K562 (cell line): ENCODE data around the gene WWOX. TPM values are rescaled to one million over a fixed set of nuclear protein-coding genes. Genes with fewer than 3 reads are reported as not detected.

Source experiments
- BRD4 ChIP-seq: fragments of 200-600 bp; sonication (generic); IDR thresholded peaks from 2 replicates; pipeline ENCODE4 v1.6.1; 2017; ENCODE audit warnings: inconsistent platforms
- DMBX1 ChIP-seq: fragments of 250-450 bp; sonication (Bioruptor Pico); IDR thresholded peaks from 2 replicates; pipeline ENCODE4 v1.8.0; 2022; ENCODE audit warnings: inconsistent platforms, mild to moderate bottlenecking, moderate library complexity, borderline replicate concordance
- KHSRP ChIP-seq: fragments of 450-650 bp; IDR thresholded peaks from 2 replicates; pipeline ENCODE4 v1.6.1; 2017
- NR2C1 ChIP-seq, 2 experiments: fragments of 450-650 bp; IDR thresholded peaks; 2 replicates each; pipeline ENCODE4 v1.6.1; 2017; ENCODE audit warnings: mild to moderate bottlenecking in 2 of 2, antibody characterized with exemption in 1 of 2, inconsistent platforms in 1 of 2, missing compliant biosample characterization in 1 of 2, missing genetic modification characterization in 1 of 2
- RAD21 ChIP-seq, 2 experiments: fragments of 250-450 bp in 1 of 2; fragments of 450-650 bp in 1 of 2; sonication (Bioruptor Pico) in 1 of 2; formaldehyde crosslinking in 1 of 2; IDR thresholded peaks in 1 of 2; conservative IDR thresholded peaks in 1 of 2; 2 replicates each; pipeline versions ENCODE4 v1.4.0 to v1.8.0; 2020 to 2022; ENCODE audit warnings: mild to moderate bottlenecking in 2 of 2, moderate library complexity in 1 of 2
- SMARCA5 ChIP-seq: fragments of 450-650 bp; IDR thresholded peaks from 2 replicates; pipeline ENCODE4 v1.6.1; 2016
- SMC3 ChIP-seq: conservative IDR thresholded peaks from 2 replicates; pipeline ENCODE4 v1.6.1; 2011; ENCODE audit warnings: low read depth, low read length, improper control_type of control experiment; ENCODE audit not compliant: insufficient read depth
- TAF15 ChIP-seq: fragments of 200-400 bp; formaldehyde crosslinking; IDR thresholded peaks from 2 replicates; pipeline ENCODE4 v1.6.1; 2017; ENCODE audit warnings: mild to moderate bottlenecking, low read depth, low read length, moderate library complexity
- YY1 ChIP-seq, 3 experiments: IDR thresholded peaks; 2 replicates each; pipeline ENCODE4 v1.6.1; 2011; ENCODE audit warnings: low read length in 2 of 3, mild to moderate bottlenecking in 2 of 3, moderate library complexity in 2 of 3, borderline replicate concordance in 1 of 3, control low read depth in 1 of 3, low read depth in 1 of 3; ENCODE audit not compliant: insufficient read depth in 3 of 3, insufficient replicate concordance in 2 of 3, control insufficient read depth in 1 of 3, insufficient read length in 1 of 3; ENCODE audit errors: extremely low read depth in 1 of 3
- ZNF212 ChIP-seq: fragments of 450-650 bp; formaldehyde crosslinking; IDR thresholded peaks from 2 replicates; pipeline ENCODE4 v1.4.0; 2020; ENCODE audit warnings: mild to moderate bottlenecking
- ZNF408 ChIP-seq: fragments of 250-450 bp; sonication (Bioruptor Pico); IDR thresholded peaks from 2 replicates; pipeline ENCODE4 v1.4.0; 2020; ENCODE audit warnings: low read depth, mild to moderate bottlenecking, moderate library complexity
- ZNF780A ChIP-seq: fragments of 250-450 bp; sonication (Bioruptor Pico); IDR thresholded peaks from 2 replicates; pipeline ENCODE4 v1.5.0; 2021; ENCODE audit warnings: mild to moderate bottlenecking
- polyA plus RNA-seq, 8 experiments: library from polyadenylated mRNA; depleted of rRNA in 4 of 8; stranded (reverse) in 5 of 8; unstranded in 3 of 8; fragments of >200 nt; fragmentation: Nextera tagmentation in 2 of 8; fragmentation: Illumina TruSeq in 1 of 8; extraction: Ambion mirVana in 2 of 8; extraction: Trizol in 1 of 8; gene quantifications; 2 replicates each; pipeline versions ENCODE4 v1.2.1 to v1.2.3, GENCODE V29; 2011 to 2014; ENCODE audit warnings: inconsistent platforms in 1 of 8, missing spikeins in 1 of 8
- total RNA-seq, 7 experiments: library from RNA; depleted of rRNA in 6 of 7; stranded (reverse); fragments of >200 nt in 6 of 7; fragmentation: Illumina TruSeq in 2 of 7; extraction: Trizol in 2 of 7; gene quantifications; 2 replicates each; pipeline versions ENCODE4 v1.2.1 to v1.2.3, GENCODE V29; 2011 to 2021; ENCODE audit warnings: low replicate concordance in 1 of 7
- TF ChIP-seq, protein P1 (sequence below), 2 experiments: fragments of 450-650 bp; formaldehyde crosslinking in 1 of 2; IDR thresholded peaks; 2 replicates each; pipeline versions ENCODE4 v1.4.0 to v1.6.1; 2014 to 2020; ENCODE audit warnings: mild to moderate bottlenecking in 2 of 2, borderline replicate concordance in 1 of 2, low read depth in 1 of 2
- TF ChIP-seq, protein P2 (sequence below): fragments of 200-800 bp; sonication (Bioruptor generic); IDR thresholded peaks from 2 replicates; pipeline ENCODE4 v1.6.1; 2017; ENCODE audit warnings: missing genetic modification characterization, missing compliant biosample characterization

The WWOX gene
- total and polyA plus RNA-seq, 9 of the 15 experiments (the other 6 are each of a cell fraction or from before 2014, with no cell fraction given) = 1.6 to 22.7 (median 8.1) TPM

DNA sequence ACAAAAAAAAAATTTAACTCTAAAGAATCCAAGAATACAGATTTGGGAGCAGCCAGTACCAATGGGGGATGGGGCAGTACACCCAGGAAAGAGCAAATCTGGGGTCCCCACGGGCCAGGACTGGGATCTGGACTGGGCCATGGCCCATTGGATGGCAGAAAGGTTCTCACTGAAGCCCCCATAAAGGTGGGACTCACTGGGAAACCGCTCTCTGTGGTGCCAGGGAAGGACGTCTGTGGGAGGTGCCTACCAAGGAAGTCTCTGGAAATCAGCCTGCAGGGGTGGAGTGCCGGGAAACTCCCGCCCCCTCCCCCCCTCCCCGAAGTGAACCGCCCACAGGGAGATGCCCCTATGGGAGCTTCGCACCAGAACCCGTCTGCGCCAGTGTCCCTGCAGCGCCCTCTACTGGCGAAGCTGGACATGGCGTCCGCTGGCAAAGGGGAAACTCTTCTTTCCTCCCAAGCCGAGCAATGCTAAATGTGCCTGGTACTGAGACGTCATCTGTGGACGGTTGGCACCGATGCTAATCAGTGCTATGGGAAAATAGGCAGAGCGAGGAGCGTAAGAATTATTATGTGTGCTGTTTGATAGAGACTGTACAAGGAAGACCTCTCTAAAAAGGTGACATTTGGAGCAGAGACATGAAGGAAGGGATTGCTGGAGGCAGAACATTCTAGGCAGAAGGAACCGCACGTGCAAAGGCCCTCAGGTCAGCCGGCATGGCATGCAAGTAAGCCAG is 671.1 kb downstream of the WWOX start (continued):
- TF ChIP-seq, protein P1, sequence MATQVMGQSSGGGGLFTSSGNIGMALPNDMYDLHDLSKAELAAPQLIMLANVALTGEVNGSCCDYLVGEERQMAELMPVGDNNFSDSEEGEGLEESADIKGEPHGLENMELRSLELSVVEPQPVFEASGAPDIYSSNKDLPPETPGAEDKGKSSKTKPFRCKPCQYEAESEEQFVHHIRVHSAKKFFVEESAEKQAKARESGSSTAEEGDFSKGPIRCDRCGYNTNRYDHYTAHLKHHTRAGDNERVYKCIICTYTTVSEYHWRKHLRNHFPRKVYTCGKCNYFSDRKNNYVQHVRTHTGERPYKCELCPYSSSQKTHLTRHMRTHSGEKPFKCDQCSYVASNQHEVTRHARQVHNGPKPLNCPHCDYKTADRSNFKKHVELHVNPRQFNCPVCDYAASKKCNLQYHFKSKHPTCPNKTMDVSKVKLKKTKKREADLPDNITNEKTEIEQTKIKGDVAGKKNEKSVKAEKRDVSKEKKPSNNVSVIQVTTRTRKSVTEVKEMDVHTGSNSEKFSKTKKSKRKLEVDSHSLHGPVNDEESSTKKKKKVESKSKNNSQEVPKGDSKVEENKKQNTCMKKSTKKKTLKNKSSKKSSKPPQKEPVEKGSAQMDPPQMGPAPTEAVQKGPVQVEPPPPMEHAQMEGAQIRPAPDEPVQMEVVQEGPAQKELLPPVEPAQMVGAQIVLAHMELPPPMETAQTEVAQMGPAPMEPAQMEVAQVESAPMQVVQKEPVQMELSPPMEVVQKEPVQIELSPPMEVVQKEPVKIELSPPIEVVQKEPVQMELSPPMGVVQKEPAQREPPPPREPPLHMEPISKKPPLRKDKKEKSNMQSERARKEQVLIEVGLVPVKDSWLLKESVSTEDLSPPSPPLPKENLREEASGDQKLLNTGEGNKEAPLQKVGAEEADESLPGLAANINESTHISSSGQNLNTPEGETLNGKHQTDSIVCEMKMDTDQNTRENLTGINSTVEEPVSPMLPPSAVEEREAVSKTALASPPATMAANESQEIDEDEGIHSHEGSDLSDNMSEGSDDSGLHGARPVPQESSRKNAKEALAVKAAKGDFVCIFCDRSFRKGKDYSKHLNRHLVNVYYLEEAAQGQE (IDR thresholded peaks at IDR 0.05; ENCODE audit: borderline replicate concordance) = peak; percentile 56
- TF ChIP-seq, protein P1 (CRISPR knock-in tag; IDR thresholded peaks at IDR 0.05; ENCODE audit: low read depth) = no peak
- no peak for TF ChIP-seq BRD4
- no peak for TF ChIP-seq DMBX1 (CRISPR knock-in tag)
- TF ChIP-seq, protein P2, sequence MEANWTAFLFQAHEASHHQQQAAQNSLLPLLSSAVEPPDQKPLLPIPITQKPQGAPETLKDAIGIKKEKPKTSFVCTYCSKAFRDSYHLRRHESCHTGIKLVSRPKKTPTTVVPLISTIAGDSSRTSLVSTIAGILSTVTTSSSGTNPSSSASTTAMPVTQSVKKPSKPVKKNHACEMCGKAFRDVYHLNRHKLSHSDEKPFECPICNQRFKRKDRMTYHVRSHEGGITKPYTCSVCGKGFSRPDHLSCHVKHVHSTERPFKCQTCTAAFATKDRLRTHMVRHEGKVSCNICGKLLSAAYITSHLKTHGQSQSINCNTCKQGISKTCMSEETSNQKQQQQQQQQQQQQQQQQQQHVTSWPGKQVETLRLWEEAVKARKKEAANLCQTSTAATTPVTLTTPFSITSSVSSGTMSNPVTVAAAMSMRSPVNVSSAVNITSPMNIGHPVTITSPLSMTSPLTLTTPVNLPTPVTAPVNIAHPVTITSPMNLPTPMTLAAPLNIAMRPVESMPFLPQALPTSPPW = peak; percentile 71
- no peak for TF ChIP-seq ZNF780A (CRISPR knock-in tag)
- TF ChIP-seq ZNF212 (CRISPR knock-in tag) = no peak
- no peak for TF ChIP-seq SMARCA5
- no peak for TF ChIP-seq KHSRP
- peak; percentile 59 to 61 for TF ChIP-seq RAD21 (CRISPR knock-in tag; conservative IDR thresholded peaks at IDR 0.05 in 1 of 2, IDR thresholded peaks at IDR 0.05 in 1 of 2)
- peak in 1 of 3 experiments; percentile 42 for TF ChIP-seq YY1 (IDR thresholded peaks at IDR 0.05; ENCODE audit: borderline replicate concordance in 1 of 3, control insufficient read depth in 1 of 3, extremely low read depth in 1 of 3, insufficient read depth in 3 of 3, insufficient read length in 1 of 3, insufficient replicate concordance in 2 of 3, low read depth in 1 of 3, low read length in 2 of 3)
- no peak for TF ChIP-seq ZNF408 (CRISPR knock-in tag)
- TF ChIP-seq NR2C1 (IDR thresholded peaks at IDR 0.05) = no peak
- TF ChIP-seq NR2C1 (tag; IDR thresholded peaks at IDR 0.05) = no peak
- TF ChIP-seq TAF15 = no peak
- TF ChIP-seq SMC3 = peak; percentile 54
